COLO668 (cell line): ENCODE data around the gene IFNL4.
A peak's percentile ranks its signal among the peaks of the same experiment; 100 is the strongest.
"Not testable (repeated sequence)": the region's sequence is repeated elsewhere in the genome, so short reads cannot be mapped to it uniquely, and the experiment has no call there.

Experiments used
- DNase-seq: peaks from one replicate; lab custom pipeline; 2025; ENCODE audit not compliant: unreplicated experiment; lab: John Stamatoyannopoulos, UW

Gene IFNL4

DNA sequence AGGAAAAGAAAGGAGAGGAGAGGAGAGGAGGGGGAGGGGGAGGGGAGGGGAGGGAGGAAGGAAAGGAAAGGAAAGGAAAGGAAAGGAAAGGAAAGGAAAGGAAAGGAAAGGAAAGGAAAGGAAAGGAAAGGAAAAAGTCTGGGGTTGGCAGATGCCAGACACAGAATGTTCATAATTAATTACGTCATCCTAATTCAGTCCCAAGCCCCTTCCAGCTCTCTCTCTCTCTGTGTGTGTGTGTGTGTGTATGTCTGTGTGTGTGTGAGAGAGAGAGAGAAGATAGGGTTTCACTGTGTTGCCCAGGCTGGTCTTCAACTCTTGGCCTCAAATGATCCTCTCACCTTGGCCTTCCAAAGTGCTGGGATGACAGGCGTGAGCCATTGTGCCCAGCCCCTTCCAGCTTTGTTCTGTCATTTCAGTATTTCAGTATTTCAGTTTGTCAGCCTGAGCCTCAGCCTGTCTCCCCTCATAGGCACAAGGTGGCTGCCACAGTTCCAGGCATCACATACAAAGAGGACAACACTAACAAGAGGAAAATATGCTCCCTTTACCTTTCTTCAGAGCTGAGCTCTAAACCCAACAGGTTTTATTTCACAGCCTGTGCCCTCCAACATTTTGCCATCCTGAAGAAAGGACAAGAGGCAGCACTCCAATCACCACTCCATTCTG is 18.4 kb downstream of the IFNL4 start:
- DNase-seq = no peak

GRCh38 chr19:39224910-39225309 is 23.7 kb downstream of the IFNL4 start:
- DNase-seq = no peak

DNA sequence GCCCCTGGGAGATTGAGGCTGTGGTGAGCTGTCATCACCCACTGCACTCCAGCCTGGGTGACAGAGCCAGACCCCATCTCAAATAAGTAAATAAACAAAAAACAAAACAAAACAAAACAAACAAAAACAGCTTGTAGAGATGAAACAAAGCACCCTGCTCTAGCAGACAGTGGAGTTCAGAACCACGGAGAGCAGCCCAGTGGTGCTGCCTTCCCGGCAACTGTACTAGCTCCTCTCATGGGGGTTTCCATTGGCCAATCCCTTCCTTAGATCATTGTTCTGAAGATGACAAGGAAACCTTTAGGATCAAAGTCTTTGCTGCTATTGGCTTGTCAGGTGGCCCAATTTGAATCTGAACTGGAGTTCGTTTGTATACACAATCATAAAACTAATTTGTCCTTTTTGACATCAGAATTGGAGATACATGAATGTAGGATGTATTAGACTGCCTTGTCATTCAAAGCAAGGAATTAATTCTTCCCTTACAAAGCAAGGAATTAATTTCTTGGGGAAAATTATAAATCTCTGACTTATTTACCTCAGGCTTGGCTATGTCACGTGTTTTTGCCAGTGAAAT is 24.9 kb downstream of the IFNL4 start:
- no peak for DNase-seq

DNA sequence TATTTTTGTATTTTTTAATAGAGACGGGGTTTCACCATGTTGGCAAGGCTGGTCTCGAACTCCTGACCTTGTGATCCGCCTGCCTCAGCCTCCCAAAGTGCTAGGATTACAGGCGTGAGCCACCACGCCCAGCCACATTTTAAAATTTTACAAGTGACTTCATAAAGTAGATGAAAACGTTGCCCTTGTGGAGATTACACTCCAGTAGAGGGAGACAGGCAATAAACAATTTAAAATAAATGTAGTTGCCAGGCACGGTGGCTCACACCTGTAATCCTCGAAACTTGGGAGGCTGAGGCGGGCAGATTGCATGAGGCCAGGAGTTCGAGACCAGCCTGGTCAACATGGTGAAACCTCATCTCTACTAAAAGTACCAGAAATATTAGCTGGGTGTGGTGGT is 29.5 kb downstream of the IFNL4 start:
- not testable (repeated sequence) for DNase-seq

GRCh38 chr19:39218230-39219007 is 30.2 kb downstream of the IFNL4 start:
- peak; percentile 7 for DNase-seq

- no peak for DNase-seq
Measured at GRCh38 chr19:39217094-39217493, 31.6 kb downstream of the IFNL4 start.

DNA sequence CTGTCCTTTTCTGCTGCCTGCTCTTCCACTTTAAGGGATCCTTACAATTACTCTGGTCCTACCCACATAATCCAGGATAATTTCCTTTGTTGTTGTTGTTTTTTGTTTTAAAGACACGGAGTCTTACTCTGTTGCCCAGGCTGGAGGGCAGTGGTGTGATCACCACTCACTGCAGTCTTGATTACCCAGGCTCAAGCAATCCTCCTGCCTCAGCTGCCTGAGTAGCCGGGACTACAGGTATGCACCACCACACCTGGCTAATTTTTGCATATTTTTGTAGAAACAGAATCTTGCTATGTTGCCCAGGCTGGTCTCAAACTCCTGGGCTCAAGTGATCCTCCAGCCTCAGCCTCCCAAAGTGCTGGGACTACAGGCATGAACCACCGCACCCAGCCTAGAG is 33.3 kb downstream of the IFNL4 start:
- DNase-seq = not testable (repeated sequence)

DNA sequence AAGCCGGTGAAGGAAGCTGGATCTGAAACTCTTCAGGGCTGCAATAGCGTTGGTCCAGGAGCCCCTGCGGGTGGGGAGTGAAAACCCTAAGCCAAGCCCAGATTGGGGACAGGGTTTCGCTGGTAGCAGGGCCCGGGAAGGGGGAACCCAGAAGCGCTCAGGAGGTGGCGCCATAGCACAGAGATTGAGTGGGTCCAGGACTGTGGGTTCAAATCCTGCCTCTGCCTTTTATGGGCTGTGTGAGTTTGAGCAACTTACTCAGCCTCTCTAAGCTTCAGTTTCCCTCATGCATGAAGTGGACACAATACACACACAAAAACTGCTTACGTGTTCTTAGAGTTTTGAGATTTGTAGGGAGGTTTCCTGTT is 36.3 kb downstream of the IFNL4 start:
- DNase-seq = peak; percentile 21

DNA sequence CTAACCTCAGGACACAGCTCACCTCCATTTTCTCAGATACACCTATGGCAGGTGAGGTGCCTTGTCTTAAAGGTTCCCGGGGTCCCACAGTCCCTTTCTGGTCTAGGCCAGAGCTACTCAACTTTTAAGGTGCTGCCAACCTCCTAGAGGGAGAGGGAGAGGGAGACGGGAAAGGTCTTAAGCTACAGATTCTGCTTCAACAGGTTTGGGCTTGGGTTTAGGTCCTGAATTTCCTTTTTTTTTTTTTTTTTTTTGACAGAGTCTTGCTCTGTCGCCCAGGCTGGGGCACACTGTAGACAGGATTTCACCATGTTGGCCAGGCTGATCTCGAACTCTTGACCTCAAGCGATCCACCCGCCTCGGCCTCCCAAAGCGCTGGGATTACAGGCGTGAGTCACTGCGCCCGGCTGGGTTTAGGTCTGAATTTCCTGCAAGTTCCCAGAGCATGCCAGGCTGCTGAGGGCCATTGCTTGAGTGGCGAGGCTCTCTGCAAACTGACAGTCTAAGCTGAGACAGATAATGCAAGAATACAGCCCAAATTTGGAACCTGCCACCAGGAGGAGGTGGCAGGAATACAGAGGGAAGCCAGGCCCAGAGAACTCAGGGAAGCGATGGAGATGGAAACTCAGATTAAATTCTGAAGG is 36.8 kb downstream of the IFNL4 start:
- no peak for DNase-seq

- DNase-seq = no peak
Measured at GRCh38 chr19:39209196-39209595, 39.5 kb downstream of the IFNL4 start.

DNA sequence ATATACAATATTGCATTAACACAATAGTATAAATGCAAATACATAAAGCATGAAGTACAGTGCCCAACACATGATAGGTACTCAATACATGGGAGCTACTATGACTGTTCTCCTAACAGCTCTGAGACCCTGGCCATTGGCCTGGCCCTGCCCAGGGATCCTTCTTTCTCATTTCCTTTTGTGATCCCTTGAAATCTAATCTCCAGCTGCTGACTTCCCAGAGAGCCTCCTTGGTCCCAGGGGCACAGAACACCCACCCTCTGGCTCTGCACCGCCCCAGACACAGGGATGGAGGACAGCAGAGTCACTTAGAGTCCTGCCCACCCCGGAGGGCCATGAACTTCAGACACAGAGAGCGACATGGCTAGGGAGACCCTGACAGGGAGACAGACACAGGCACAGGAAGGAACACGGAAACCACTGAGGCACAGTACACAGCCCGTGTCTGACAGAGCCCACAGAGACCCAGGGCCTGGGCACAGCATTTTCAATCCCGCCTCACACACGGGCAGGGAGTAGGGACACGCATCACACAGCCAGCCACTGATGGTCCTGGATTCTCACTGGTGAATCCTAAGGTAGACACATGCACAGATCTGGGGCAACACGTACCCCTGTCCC is 40.4 kb downstream of the IFNL4 start:
- no peak for DNase-seq

DNA sequence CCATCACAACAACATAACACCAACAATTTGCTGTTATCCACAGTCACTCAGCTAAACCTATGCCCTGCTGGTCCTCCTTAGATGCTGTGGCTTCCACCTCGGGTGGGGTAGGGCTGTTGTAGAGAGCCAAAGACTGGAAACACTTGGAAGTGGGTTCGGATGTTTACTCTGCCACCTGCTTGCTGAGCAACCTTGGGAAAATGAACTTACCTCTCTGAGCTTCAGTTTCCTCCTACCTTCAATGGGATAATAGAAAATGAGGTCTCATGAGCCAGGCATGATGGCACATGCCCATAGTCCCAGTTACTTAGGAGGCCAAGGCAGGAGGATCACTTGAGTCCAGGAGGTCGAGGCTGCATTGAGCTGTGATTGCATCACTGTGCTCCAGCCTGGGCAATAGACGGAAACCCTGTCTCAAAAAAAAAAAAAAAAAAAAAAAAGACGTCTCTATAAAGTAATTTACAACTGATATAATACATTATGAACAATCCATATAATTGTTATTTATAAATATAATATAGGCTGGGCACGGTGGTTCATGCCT is 41.3 kb downstream of the IFNL4 start:
- no peak for DNase-seq

DNA sequence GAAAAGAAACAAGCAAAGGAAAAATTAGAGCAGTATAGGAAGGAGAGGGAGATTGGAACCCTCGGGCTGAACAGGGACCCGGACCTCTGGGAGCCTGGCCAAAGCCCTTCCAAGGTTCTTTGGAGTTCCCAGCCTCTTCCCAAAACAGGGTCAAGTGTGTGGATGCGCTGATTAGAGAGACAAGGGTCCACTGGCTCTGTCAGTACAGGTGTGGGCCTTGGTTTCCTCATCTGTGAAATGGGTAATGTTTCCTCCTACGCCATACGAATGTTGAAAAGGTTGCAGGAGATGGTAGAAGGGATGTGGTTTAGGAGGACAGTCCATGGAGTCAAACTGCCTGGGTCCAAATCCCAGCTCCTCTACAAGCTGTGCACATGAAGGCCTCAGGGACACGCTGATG is 42.5 kb downstream of the IFNL4 start:
- no peak for DNase-seq

DNA sequence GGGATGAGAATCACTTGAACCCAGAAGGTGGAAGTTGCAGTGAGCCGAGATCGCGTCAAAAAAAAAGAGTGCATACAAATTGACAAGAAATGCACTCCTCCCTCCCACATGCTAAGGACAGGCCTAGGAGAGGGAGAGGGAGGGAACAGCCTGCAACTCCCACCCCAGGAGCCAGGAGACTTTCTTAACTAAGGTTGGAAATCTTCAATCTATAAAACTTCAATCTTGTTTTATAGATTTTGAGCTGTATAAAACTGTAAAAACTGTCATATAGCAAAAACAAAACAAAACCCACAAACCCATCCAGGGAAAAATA is 43.2 kb downstream of the IFNL4 start:
- no peak for DNase-seq

DNA sequence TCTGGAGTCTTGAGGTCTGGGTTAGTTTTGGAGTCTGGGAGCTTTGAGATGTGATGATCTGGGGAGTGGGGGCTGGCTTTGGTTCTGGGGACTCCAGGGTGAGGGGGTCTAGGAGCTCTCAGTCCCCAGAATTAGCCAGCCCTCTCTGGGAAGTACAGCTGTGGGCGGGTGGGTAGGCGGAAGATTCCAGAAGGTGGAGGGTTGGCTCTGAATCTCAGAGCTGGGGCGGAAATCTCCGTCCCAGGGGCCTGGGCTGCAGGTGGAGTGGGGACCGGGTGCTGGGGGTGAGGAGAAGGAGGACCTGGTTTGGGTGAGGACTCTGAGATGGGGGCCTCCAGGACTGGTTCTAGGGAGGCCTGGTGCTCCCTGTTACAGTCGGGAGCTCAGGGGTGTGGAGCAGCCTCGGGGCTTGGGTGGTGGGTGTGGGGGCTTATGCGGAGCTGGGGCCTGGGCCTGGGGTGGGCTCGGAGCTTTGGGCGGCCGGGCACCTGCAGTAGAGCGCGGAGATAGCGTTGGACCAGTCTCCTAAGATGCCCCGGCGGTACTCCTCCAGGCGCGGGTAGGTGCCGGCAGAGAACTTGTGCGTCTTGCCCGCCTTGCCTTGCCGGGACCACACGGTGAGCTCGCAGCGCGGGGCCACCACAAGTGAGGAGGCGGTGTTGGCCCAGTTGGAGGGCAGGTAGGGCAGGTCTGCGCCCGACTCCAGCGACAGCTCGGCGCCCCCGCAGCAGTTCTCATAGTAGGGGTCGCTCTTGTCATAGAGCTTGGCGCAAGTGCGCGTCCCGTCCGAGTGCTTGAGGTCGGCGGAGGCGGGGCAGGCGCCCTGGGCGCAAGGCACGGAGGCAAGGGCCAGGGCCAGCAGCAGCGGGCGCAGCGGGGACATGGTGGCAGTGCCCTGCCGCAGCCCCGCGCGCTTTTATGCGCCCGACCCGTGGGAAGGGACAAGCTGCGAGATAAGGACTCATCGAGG is 45.0 kb downstream of the IFNL4 start, which contains the start of gene SYCN:
SYCN (minus strand) TSS at position 892 of the 970 bp plus-strand sequence; CDS start at position 883, 9 bp downstream.
- DNase-seq = no peak

GRCh38 chr19:39202998-39203355 is 45.7 kb downstream of the IFNL4 start:
- no peak for DNase-seq

- no peak for DNase-seq
Measured at GRCh38 chr19:39200803-39201115, 47.9 kb downstream of the IFNL4 start.

- no peak for DNase-seq
Measured at GRCh38 chr19:39200066-39200802, 48.4 kb downstream of the IFNL4 start.

DNA sequence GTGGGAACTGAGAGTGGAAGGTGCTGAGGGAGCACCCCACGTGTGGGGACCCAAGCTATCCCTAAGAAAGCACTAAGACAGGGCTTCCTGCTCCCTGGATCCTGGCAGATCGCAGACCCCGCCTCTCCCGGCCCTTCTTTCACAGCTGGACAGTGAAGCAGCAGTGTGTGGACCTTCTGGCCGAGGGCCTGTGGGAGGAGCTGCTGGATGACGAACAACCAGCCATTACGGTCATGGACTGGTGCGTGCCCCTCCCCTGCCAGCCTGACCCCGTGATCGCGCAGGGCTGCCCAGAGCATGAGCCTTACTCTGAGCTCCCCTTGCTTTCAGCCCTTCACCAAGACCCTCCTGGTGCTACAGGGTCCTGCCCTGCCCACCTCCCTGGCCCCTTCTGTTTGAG is 49.6 kb downstream of the IFNL4 start:
- DNase-seq = no peak

GRCh38 chr19:39197808-39198207 is 50.8 kb downstream of the IFNL4 start:
- DNase-seq = no peak
